ENCODE data around the gene RPS26. TPM values are rescaled to one million over a fixed set of nuclear protein-coding genes. Genes with fewer than 3 reads are reported as not detected.

RPS26 gene
- total and polyA plus RNA-seq, 9 of the 15 experiments (the other 6 are each of a cell fraction or from before 2014, with no cell fraction given): 70.2 to 1,589 (median 852) TPM

GRCh38 chr12:56079723-56080555 is 38.2 kb downstream of the RPS26 start, which contains the start of gene ERBB3 (continued):
- TF ChIP-seq BDP1 (IDR thresholded peaks at IDR 0.05; ENCODE audit: insufficient read depth, insufficient read length) (no peak), SRSF7 (optimal IDR thresholded peaks at IDR 0.05; ENCODE audit: low read depth, low read length) (no peak), LARP7 (IDR thresholded peaks at IDR 0.05) (0 out of 2 replicates have a peak, but pooled peaks have one; percentile 53), CC2D1A (IDR thresholded peaks at IDR 0.05) (no peak), AFF1 (IDR thresholded peaks at IDR 0.05; ENCODE audit: low read depth in 1 of 2, partially characterized antibody in 2 of 2) (peak in 1 of 2 experiments; percentile 67), ZBTB34 (CRISPR knock-in tag; IDR thresholded peaks at IDR 0.05) (no peak), ZBTB33 (CRISPR knock-in tag; IDR thresholded peaks at IDR 0.05) (peak; percentile 74), ZBTB12 (CRISPR knock-in tag; IDR thresholded peaks at IDR 0.05) (no peak), TAF1 (IDR thresholded peaks at IDR 0.05; ENCODE audit: control insufficient read depth, extremely low read depth, insufficient read depth, low read length, severe bottlenecking) (peak; percentile 23), FOXA3 (CRISPR knock-in tag; conservative IDR thresholded peaks at IDR 0.05 in 1 of 2, IDR thresholded peaks at IDR 0.05 in 1 of 2) (peak in 1 of 2 experiments; percentile 23; a peak in 1 of 4 replicates), STAT5A (IDR thresholded peaks at IDR 0.05; ENCODE audit: borderline replicate concordance, low read length) (no peak), NFYB (IDR thresholded peaks at IDR 0.05; ENCODE audit: extremely low read depth, insufficient read length) (no peak), ZNF695 (CRISPR knock-in tag; IDR thresholded peaks at IDR 0.05) (no peak), TCF7 (IDR thresholded peaks at IDR 0.05; ENCODE audit: borderline replicate concordance) (no peak), GATAD2B (IDR thresholded peaks at IDR 0.05; ENCODE audit: borderline replicate concordance) (no peak), NFXL1 (CRISPR knock-in tag; IDR thresholded peaks at IDR 0.05) (no peak), HDAC1 (IDR thresholded peaks at IDR 0.05) (peak in 1 of 2 experiments; percentile 91; a peak in 2 of 4 replicates), MAFF (IDR thresholded peaks at IDR 0.05; ENCODE audit: low read length) (no peak), RBM22 (IDR thresholded peaks at IDR 0.05; ENCODE audit: low read depth, low read length, poor library complexity, severe bottlenecking) (no peak)
